SK-N-SH treated with all-trans-retinoic acid at 6 μM for 48 hours (cell line): ENCODE results near the gene SNAPC4.

Experiments used
- ARNTL ChIP-seq: fragments of 450-650 bp; formaldehyde crosslinking; IDR thresholded peaks from 2 replicates; pipeline ENCODE4 v1.5.0; 2020; ENCODE audit warnings: low read depth, mild to moderate bottlenecking, moderate library complexity, borderline replicate concordance
- BACH2 ChIP-seq: fragments of 250-450 bp; sonication (Bioruptor Pico); IDR thresholded peaks from 2 replicates; pipeline ENCODE4 v1.9.0; 2021; ENCODE audit warnings: mild to moderate bottlenecking, borderline replicate concordance
- CSDC2 ChIP-seq: fragments of 250-450 bp; sonication (Bioruptor Pico); IDR thresholded peaks from 2 replicates; pipeline ENCODE4 v1.5.0; 2020; ENCODE audit warnings: mild to moderate bottlenecking, moderate library complexity
- OSR1 ChIP-seq: fragments of 250-450 bp; sonication (Bioruptor Pico); IDR thresholded peaks from 2 replicates; pipeline ENCODE4 v1.8.0; 2022; ENCODE audit warnings: moderate library complexity, mild to moderate bottlenecking, inconsistent platforms
- PPARA ChIP-seq: fragments of 250-450 bp; sonication (Bioruptor Pico); IDR thresholded peaks from 2 replicates; pipeline ENCODE4 v1.5.0; 2020; ENCODE audit warnings: mild to moderate bottlenecking, borderline replicate concordance
- SNAI2 ChIP-seq: fragments of 250-450 bp; sonication (Bioruptor Pico); IDR thresholded peaks from 2 replicates; pipeline ENCODE4 v1.5.0; 2020; ENCODE audit warnings: mild to moderate bottlenecking, moderate library complexity
- ZNF8 ChIP-seq: fragments of 450-650 bp; formaldehyde crosslinking; IDR thresholded peaks from 2 replicates; pipeline ENCODE4 v1.5.0; 2020; ENCODE audit warnings: mild to moderate bottlenecking, moderate library complexity
- TF ChIP-seq, protein P1 (sequence below): fragments of 250-450 bp; sonication (Bioruptor Pico); IDR thresholded peaks from 2 replicates; pipeline ENCODE4 v1.8.0; 2020; ENCODE audit warnings: mild to moderate bottlenecking, moderate library complexity, borderline replicate concordance
- TF ChIP-seq, protein P2 (sequence below): fragments of 250-450 bp; sonication (Bioruptor Pico); IDR thresholded peaks from 2 replicates; pipeline ENCODE4 v1.5.1; 2020; ENCODE audit warnings: low read depth, mild to moderate bottlenecking, moderate library complexity

DNA sequence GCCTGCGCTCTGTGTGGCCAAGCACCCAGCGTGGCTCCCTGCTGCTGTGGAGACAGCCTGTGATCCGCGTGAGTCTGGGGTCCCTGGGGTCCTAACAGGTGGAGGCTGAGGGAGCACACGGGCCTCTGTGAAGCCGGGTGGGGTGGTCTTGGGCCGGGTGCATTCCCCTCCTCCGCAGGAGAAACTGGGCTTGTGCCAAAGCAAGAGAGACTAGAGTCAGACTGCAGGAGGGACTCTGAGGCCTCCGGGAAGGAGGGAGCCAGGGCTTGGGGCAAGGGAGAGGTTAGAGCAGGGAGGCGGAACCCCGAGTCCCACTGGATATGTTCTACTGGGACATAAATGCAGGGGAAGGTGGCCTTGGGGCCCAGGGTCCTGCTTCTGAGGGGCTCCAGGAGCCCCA, 46.9 kb downstream of the SNAPC4 start:
- no peak for TF ChIP-seq CSDC2 (CRISPR knock-in tag)
- no peak for TF ChIP-seq ZNF8 (CRISPR knock-in tag)
- no peak for TF ChIP-seq ARNTL (CRISPR knock-in tag)
- no peak for TF ChIP-seq PPARA (CRISPR knock-in tag)
- TF ChIP-seq, protein P1, sequence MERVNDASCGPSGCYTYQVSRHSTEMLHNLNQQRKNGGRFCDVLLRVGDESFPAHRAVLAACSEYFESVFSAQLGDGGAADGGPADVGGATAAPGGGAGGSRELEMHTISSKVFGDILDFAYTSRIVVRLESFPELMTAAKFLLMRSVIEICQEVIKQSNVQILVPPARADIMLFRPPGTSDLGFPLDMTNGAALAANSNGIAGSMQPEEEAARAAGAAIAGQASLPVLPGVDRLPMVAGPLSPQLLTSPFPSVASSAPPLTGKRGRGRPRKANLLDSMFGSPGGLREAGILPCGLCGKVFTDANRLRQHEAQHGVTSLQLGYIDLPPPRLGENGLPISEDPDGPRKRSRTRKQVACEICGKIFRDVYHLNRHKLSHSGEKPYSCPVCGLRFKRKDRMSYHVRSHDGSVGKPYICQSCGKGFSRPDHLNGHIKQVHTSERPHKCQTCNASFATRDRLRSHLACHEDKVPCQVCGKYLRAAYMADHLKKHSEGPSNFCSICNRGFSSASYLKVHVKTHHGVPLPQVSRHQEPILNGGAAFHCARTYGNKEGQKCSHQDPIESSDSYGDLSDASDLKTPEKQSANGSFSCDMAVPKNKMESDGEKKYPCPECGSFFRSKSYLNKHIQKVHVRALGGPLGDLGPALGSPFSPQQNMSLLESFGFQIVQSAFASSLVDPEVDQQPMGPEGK = no peak
- TF ChIP-seq BACH2 (CRISPR knock-in tag) = no peak
- no peak for TF ChIP-seq SNAI2 (CRISPR knock-in tag)
- TF ChIP-seq OSR1 (CRISPR knock-in tag) = no peak
- TF ChIP-seq, protein P2, sequence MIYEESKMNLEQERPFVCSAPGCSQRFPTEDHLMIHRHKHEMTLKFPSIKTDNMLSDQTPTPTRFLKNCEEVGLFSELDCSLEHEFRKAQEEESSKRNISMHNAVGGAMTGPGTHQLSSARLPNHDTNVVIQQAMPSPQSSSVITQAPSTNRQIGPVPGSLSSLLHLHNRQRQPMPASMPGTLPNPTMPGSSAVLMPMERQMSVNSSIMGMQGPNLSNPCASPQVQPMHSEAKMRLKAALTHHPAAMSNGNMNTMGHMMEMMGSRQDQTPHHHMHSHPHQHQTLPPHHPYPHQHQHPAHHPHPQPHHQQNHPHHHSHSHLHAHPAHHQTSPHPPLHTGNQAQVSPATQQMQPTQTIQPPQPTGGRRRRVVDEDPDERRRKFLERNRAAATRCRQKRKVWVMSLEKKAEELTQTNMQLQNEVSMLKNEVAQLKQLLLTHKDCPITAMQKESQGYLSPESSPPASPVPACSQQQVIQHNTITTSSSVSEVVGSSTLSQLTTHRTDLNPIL (CRISPR knock-in tag) = no peak
